ENCODE data around the gene GRAMD4.

GRAMD4 gene

DNA sequence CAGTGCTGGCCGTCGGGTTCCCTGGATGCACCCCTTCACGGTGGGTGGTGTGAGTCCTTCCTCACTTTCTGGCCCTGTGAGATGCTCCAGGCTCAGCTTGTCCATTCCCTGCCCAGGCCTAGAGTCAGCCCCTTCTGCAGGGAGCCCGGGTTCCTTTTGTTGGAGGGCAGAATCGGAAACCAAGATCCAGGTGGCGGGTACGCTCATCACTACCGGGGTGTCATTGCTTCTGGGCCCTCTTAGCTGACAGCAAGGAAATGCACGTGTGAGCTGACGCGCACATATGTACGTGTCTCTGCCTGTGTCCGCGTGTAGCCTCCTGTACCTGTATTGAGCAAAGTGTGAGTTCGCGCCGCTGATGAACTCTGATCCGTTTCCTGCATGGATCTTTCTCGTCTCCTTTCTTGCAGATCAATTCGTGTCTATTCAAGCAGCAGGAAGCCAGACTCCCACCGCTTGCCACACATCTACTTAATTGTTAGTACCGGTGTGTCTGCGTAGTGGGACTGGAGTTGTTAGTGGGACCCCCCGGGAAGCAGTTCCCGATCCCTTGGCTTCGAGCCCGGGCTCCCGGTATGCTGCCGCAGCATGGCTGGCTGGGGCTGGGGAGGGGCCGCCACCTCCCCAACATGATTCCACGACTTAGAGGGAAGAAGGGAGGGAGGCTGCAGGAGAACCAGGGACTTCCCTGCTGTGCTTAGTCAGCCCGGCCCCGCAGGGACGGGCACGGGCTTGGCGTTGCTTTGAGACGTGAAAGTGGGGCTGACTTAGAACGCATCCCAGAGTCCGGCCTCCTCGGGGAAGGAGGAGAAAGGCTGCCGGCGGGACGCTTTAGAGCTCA is 35.9 kb upstream of the GRAMD4 start:
- DNase-seq (ENCODE audit: low spot score): no peak
- TF ChIP-seq, protein P1, sequence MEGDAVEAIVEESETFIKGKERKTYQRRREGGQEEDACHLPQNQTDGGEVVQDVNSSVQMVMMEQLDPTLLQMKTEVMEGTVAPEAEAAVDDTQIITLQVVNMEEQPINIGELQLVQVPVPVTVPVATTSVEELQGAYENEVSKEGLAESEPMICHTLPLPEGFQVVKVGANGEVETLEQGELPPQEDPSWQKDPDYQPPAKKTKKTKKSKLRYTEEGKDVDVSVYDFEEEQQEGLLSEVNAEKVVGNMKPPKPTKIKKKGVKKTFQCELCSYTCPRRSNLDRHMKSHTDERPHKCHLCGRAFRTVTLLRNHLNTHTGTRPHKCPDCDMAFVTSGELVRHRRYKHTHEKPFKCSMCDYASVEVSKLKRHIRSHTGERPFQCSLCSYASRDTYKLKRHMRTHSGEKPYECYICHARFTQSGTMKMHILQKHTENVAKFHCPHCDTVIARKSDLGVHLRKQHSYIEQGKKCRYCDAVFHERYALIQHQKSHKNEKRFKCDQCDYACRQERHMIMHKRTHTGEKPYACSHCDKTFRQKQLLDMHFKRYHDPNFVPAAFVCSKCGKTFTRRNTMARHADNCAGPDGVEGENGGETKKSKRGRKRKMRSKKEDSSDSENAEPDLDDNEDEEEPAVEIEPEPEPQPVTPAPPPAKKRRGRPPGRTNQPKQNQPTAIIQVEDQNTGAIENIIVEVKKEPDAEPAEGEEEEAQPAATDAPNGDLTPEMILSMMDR (IDR thresholded peaks at IDR 0.05; ENCODE audit: extremely low read depth, insufficient read depth, missing control alignments): no peak
- in situ Hi-C loops (cut with MboI; ENCODE audit: low pct_unique_long_range_greater_than_20kb, low sequenced_read_pairs, unreplicated experiment): no loop called here

DNA sequence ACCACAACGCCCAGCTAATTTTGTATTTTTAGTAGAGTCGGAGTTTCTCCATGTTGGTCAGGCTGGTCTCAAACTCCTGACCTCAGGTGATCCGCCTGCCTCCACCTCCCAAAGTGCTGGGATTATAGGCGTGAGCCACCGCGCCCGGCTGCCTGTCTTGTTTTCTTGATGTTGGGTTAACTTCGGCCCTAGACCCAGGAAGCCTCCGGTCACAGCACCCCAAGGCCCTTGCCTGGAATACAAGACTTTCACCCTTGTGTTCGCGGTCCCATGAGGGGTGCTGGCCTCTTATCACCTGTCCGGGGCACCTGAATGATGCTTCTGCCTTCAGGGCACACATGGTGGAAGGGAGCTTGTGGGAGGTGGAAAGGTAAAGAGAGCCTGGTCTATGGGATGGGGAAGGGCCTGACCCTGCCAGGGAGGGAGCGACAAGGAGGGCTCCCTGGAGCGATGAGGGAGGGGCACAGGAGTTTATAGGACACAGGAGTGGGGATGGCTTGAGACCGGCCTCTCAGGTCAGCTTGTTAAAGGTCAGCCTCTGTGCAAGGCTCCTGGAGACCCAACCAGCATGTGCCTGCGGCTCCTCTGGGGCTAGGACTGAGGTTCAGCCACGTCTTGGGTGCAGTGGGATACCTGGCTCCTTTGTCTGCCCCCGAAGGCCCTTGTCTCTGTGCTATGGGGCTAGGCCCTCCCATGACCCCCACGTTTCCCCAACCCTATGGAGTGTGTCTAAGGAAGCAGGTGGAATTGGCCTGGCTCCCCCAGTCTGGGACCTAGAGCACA is 34.7 kb upstream of the GRAMD4 start:
- DNase-seq (ENCODE audit: low spot score): no peak
- in situ Hi-C loops (cut with MboI; ENCODE audit: low pct_unique_long_range_greater_than_20kb, low sequenced_read_pairs, unreplicated experiment): no loop called here
- TF ChIP-seq, protein P1 (IDR thresholded peaks at IDR 0.05; ENCODE audit: extremely low read depth, insufficient read depth, missing control alignments): no peak

DNA sequence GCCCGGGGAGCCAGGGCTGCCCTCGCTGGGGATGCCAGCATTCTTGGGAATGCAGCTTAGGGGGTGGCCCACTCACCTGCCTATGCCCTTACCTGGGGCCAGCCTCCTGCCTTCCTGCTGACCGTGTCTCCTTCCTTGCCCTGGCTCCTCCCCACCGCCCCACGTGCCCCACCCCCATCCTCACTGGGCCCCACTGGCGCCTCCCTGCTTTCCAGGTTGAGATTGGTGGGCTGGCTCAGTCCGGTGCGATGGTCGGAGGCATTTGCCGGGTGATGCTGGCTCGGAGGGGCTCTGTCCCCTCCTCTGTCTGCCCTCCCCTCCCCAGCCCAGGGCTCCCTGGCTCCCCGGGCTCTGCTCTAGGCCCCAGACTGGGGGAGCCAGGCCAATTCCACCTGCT is 34.1 kb upstream of the GRAMD4 start:
- DNase-seq (ENCODE audit: low spot score): no peak
- in situ Hi-C loops (cut with MboI; ENCODE audit: low pct_unique_long_range_greater_than_20kb, low sequenced_read_pairs, unreplicated experiment): no loop called here
- TF ChIP-seq, protein P1 (IDR thresholded peaks at IDR 0.05; ENCODE audit: extremely low read depth, insufficient read depth, missing control alignments): no peak

DNA sequence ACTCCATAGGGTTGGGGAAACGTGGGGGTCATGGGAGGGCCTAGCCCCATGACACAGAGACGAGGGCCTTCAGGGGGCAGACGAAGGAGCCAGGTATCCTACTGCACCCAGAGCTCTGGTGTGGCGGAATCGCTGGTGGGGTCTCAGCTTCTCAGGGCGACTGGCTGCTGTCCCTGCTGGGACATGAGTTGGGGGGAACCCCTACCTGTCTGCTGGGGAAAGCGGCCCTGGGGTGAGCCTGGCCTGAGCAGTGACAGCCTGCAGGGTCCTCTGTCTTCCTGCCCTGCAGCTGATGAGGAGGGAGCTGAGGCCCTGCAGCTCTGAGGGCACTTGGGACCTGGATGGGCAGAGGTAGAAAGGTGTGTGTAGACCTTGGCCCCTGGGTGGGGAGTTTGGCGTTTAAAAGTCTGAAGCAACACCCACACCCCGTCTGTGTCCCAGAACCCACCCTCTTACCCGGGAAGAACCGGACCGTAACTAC is 33.6 kb upstream of the GRAMD4 start:
- TF ChIP-seq, protein P1 (IDR thresholded peaks at IDR 0.05; ENCODE audit: extremely low read depth, insufficient read depth, missing control alignments): no peak
- in situ Hi-C loops (cut with MboI; ENCODE audit: low pct_unique_long_range_greater_than_20kb, low sequenced_read_pairs, unreplicated experiment): no loop called here
- DNase-seq (ENCODE audit: low spot score): no peak

DNA sequence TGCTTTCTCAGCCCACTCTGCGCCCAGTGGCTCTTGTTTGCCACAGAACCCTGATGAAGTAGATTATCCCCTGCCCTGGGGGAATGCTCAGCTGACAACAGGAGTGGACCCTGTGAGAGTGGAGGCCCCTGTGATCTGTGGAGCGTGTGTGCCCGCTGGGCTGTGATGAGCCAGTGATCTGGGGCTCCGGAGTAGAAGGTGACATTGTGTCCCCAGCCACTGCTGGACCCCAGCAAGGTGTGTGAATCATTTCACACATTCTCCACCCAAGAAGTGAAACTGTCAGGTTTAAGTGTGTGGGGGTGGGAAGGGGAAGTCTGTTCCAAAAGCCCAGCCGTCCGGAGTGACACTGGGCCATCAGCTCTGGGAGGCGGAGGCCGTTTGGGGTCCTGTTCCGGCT is 33.1 kb upstream of the GRAMD4 start:
- TF ChIP-seq, protein P1 (IDR thresholded peaks at IDR 0.05; ENCODE audit: extremely low read depth, insufficient read depth, missing control alignments): no peak
- in situ Hi-C loops (cut with MboI; ENCODE audit: low pct_unique_long_range_greater_than_20kb, low sequenced_read_pairs, unreplicated experiment): no loop called here
- DNase-seq (ENCODE audit: low spot score): peak; percentile 87

DNA sequence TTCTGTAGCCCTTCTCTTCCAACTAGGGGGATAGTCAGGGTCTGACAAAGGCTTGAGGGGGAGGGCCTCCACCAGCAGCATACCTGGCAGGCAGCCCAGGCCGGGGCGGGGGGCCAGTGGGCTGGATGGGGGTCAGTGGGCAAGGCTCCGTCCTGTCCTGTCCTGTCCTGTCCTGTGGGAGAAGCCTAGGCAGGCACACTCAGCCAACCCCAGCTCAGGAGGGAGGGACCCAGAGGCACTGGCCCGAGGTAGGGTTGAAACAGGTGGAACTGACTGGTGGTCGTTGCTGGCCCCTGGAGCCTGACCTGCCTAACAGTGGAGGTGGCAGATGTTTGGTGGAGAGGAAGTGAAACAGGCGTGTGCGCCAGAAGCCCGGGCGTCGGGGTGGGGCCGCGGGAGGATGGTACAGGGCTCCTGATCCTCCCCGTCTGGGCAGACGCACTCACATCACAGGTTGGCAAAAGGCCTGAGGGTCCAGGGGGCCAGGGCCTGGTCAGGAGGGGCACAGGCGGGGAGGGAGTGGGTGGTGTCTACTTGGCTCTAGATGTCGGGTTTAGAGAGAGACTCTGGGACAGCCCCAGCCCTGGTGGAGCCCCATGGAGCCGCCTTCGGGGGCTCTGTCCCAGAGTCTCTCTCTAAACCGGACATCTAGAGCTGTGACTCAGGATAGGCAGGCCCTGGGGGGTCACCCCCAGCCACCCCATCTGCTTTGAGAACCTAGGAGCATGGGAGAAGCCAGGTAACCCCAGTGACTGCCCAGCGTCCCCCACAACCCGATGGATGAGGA is 32.5 kb upstream of the GRAMD4 start:
- peak; percentile 86 for DNase-seq (ENCODE audit: low spot score)
- TF ChIP-seq, protein P1 (IDR thresholded peaks at IDR 0.05; ENCODE audit: extremely low read depth, insufficient read depth, missing control alignments): no peak
- in situ Hi-C loops (cut with MboI; ENCODE audit: low pct_unique_long_range_greater_than_20kb, low sequenced_read_pairs, unreplicated experiment): no loop called here

Measured in GM13977 (cell line).